HG03196 (cell line): ENCODE data around the gene TSEN34.

Experiments
- ATAC-seq: cut with Tn5 transposase; IDR thresholded peaks from one replicate; pipeline ENCODE4 v1.9.1; 2021; ENCODE audit not compliant: unreplicated experiment

TSEN34 gene

GRCh38 chr19:54191011-54191810 is at the start of gene TSEN34:
Gene TSEN34 (plus strand): TSS chr19:54191308. CDS start chr19:54191365, 57 bp downstream.
- peak; percentile 24 for ATAC-seq

GRCh38 chr19:54141356-54141755 is 49.8 kb upstream of the TSEN34 start:
- no peak for ATAC-seq

GRCh38 chr19:54142166-54142780 is 48.8 kb upstream of the TSEN34 start:
- no peak for ATAC-seq

GRCh38 chr19:54145541-54146158 is 45.5 kb upstream of the TSEN34 start:
- ATAC-seq, result no peak

- ATAC-seq, result no peak
Observed at GRCh38 chr19:54147676-54148075, 43.4 kb upstream of the TSEN34 start.

GRCh38 chr19:54148158-54148557 is 43.0 kb upstream of the TSEN34 start:
- ATAC-seq, result no peak

GRCh38 chr19:54149021-54149812 is 41.9 kb upstream of the TSEN34 start:
- ATAC-seq, result no peak

- ATAC-seq, result no peak
Observed at GRCh38 chr19:54151362-54152035, 39.6 kb upstream of the TSEN34 start.

GRCh38 chr19:54152267-54152666 is 38.8 kb upstream of the TSEN34 start:
- ATAC-seq, result no peak

- ATAC-seq, result no peak
Observed at GRCh38 chr19:54152878-54153524, 38.1 kb upstream of the TSEN34 start.

GRCh38 chr19:54153731-54154326 is 37.3 kb upstream of the TSEN34 start:
- no peak for ATAC-seq

- no peak for ATAC-seq
Observed at GRCh38 chr19:54154603-54155345, 36.3 kb upstream of the TSEN34 start.

- ATAC-seq, result no peak
Observed at GRCh38 chr19:54155694-54156093, 35.4 kb upstream of the TSEN34 start.

GRCh38 chr19:54156490-54156889 is 34.6 kb upstream of the TSEN34 start:
- ATAC-seq, result no peak

GRCh38 chr19:54156953-54157352 is 34.2 kb upstream of the TSEN34 start:
- no peak for ATAC-seq

GRCh38 chr19:54158812-54159351 is 32.2 kb upstream of the TSEN34 start:
- no peak for ATAC-seq

- peak; percentile 87 for ATAC-seq
Observed at GRCh38 chr19:54159352-54160181, 31.5 kb upstream of the TSEN34 start, which contains the start of gene LENG1. Gene LENG1 (minus strand): TSS chr19:54159721. CDS start chr19:54159695, 26 bp downstream.
